GM19395 (cell line): ENCODE results near the gene BCL2L12.
A peak's percentile ranks its signal among the peaks of the same experiment; 100 is the strongest.

Experiments
- ATAC-seq: cut with Tn5 transposase; IDR thresholded peaks from one replicate; pipeline ENCODE4 v1.9.1; 2021; ENCODE audit warnings: mild to moderate bottlenecking, moderate library complexity; ENCODE audit not compliant: unreplicated experiment

The BCL2L12 gene

DNA sequence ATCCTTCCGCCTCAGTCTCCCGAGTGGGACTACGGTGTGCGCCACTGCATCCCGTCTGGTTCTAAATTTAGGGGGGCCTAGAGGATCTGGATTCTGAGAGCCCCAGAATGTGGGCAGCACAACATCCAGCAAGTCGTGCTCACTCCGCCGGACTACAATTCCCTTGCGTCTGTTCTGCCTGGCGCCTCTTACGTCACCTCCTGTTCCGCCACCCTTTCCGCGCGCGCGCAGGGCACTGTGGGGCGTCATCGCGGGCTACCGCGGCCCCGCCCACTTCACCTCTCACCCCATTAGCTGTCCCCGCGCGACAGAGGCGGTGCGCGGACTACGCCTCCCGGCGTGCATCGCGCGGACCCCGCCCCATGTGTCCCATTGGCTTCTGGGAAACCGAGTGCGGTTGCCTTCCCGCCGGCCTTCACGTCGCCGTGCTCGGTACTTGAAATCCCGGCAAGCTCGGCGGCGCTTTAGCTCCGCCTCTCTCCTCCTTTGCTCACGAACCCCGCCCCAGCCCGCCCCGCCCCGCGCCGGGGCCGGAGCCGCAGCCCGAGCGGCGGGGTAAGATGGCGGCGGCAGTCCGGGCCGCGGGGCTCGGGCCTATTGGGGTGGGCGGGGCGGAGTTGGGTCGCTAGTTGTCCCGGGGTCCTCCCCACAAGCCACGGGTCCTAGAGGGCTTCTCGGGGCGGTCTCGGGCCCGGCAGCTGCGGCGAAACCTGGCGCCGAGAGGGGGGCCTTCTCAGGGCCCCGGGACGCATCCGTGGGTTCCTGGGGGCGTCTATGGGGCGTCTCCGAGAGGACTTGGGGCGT lies 23.8 kb upstream of the BCL2L12 start, which contains the start of gene SCAF1:
SCAF1 (plus strand) TSS at position 522 of the 804 bp plus-strand sequence. CDS start 2,818 bp downstream, outside the sequence.
- ATAC-seq, result peak; percentile 60

DNA sequence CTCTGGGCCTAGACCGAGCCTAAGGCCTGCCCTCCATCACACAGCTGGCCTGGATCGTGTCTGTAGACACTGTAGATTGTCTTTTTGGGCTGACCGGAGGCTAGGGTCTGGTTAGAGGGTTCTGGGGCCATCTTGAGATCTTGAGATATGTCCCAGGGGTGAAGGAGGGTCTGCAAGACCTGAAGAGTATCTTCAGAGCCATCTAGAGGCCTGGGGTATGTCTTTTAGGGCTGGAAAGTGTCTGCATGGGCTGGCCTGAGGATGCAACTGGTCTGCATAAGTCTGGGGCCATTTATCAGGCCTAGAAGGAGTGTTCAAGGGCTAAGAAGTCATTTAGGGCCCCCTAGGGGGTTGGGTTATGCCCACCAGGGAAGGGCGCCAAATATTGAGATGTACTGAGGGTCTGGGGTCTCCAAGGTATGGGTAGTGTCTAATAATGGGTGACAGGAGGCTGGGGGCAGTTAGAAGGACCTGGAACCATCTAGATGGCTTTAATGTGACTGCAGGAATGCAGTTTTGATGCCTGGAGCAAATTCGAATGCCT lies 23.2 kb upstream of the BCL2L12 start:
- ATAC-seq, result peak; percentile 0

DNA sequence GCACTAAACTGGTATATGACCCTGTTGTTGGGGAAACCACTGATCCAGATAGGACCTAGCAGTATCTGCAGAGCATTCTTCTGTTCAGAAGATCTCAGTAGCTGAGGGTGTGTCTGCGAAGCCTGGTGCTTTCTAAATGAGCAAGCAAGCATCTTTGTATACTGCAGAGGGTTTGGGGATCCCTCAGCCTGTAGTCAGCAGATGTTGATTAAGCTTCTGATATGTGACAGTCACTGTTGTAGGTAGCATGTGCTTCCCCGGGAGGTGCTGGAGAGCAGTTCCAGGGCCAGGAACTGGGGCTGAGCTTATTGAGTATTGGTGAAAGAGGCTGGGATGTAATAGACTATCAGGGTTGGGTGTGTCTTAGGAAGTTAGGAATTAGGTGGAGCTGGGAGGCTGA lies 22.3 kb upstream of the BCL2L12 start:
- ATAC-seq, result no peak

DNA sequence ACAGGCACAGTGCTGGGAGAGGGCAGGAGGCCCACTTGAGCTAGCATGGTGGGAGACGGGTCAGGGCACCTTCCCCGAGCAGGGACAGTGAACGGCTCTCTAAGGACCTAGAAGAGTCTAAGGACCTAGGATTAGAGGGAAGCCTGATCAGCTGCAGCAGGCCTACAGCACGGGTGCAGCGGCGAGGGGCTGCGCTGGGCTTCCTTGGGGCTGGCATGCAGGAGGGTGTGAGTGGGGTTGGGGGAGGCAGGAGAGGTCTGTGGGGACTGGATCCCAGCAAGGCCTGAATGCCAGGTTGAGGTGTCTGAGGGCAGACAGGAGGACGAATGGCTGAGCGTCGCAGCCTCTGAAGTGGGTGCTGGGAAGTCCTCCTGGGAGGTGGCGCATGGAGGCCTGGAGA lies 20.1 kb upstream of the BCL2L12 start:
- ATAC-seq, result no peak

DNA sequence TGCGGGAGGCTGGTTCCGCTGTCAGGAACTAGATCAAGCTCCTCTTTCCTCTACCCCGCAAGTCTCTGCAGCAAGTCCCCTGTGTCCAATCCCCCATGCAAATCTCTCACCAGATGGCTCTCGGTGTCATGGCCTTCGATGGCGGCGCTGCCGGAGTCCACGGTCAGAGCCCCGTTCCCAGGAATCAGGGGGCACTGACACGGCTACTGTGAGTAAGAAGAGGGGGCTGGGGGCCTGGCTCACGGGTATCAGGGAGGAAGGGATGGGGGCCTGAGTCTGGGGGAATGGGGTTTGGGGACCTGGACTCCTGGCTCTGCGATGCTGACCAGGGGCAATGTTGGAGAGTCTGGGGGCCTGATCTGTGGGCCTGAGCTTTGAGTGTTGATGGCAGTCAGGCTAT lies 19.7 kb upstream of the BCL2L12 start:
- ATAC-seq, result no peak

DNA sequence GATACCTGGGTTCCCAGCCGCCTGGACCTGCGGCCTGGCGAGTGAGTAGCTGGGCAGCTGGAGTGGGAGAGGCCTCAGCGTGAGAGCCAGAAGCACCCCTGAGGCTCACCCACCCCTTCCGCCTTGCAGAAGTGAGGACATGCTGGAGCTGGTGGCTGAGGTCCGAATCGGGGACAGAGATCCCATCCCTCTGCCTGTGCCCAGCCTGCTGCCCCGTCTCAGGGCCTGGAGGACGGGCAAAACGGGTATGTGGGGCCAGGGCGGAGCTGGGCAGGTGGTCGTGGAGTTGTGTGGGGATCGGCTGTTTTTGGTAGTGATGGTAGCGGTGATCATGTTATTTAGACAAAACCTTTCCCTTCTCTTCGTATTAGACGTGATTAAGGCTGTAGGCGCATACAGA lies 19.1 kb upstream of the BCL2L12 start:
- ATAC-seq, result no peak

DNA sequence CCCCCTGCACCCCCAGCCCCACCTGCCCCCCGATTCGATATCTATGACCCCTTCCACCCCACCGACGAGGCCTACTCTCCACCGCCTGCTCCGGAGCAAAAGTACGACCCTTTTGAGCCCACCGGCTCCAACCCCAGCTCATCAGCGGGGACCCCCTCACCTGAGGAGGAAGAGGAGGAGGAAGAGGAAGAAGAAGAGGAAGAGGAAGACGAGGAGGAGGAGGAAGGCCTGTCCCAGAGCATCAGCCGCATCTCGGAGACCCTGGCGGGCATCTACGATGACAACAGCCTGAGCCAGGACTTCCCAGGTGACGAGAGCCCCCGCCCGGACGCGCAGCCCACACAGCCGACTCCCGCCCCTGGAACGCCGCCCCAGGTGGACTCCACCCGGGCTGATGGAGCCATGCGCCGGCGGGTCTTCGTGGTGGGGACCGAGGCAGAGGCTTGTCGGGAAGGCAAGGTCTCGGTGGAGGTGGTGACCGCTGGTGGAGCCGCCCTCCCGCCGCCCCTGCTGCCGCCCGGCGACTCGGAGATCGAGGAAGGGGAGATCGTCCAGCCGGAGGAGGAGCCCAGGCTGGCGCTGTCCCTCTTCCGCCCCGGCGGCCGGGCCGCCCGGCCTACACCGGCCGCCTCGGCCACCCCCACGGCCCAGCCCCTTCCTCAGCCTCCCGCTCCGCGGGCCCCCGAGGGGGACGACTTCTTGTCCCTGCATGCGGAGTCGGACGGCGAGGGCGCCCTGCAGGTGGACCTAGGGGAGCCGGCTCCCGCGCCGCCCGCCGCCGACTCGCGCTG lies 14.5 kb upstream of the BCL2L12 start:
- ATAC-seq, result no peak

DNA sequence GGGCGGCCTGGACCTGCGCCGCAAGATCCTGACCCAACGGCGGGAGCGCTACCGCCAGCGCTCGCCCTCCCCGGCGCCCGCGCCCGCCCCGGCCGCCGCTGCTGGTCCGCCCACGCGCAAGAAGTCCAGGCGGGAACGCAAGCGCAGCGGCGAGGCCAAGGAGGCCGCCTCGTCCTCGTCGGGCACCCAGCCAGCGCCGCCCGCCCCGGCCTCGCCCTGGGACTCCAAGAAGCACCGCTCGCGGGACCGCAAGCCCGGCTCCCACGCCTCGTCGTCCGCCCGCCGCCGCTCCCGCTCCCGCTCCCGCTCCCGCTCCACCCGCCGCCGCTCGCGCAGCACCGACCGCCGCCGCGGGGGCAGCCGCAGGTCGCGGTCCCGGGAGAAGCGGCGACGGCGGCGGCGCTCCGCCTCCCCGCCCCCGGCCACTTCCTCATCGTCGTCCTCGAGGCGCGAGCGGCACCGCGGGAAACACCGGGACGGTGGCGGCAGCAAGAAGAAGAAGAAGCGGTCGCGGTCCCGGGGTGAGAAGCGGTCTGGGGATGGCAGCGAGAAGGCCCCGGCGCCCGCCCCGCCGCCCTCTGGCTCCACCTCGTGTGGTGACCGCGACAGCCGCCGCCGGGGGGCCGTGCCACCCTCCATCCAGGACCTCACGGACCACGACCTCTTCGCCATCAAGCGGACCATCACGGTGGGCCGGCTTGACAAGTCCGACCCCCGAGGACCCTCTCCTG lies 13.7 kb upstream of the BCL2L12 start:
- ATAC-seq, result no peak

DNA sequence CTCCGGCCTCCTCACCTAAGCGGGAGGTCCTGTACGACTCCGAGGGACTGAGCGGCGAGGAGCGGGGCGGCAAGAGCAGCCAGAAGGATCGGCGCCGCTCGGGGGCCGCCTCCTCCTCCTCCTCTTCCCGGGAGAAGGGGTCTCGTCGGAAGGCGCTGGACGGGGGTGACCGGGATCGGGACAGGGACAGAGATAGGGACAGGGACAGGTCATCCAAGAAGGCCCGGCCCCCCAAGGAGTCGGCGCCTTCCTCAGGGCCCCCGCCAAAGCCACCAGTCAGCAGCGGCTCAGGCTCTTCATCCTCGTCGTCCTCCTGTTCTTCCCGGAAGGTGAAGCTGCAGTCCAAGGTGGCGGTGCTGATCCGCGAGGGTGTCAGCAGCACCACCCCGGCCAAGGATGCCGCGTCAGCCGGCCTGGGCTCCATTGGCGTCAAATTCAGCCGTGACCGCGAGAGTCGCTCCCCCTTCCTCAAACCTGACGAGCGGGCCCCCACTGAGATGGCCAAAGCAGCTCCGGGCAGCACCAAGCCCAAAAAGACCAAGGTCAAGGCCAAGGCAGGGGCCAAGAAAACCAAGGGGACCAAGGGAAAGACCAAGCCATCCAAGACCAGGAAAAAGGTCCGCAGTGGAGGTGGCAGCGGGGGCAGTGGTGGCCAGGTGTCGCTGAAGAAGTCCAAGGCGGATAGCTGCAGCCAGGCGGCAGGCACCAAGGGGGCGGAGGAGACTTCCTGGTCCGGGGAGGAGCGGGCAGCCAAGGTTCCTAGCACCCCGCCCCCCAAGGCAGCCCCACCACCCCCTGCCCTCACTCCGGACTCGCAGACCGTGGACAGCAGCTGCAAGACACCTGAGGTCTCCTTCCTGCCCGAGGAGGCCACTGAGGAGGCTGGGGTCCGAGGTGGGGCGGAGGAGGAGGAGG lies 12.9 kb upstream of the BCL2L12 start:
- ATAC-seq, result no peak

DNA sequence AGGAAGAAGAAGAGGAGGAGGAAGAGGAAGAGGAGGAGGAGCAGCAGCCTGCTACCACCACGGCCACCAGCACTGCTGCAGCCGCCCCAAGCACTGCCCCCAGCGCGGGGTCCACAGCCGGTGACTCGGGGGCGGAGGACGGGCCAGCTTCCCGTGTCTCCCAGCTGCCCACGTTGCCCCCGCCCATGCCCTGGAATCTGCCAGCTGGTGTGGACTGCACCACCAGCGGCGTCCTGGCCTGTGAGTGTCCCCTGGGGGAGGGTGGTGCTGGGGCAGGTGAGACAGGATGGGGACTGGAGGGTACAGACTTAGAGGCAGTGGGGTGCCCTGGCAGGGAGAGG lies 12.3 kb upstream of the BCL2L12 start:
- ATAC-seq, result no peak

DNA sequence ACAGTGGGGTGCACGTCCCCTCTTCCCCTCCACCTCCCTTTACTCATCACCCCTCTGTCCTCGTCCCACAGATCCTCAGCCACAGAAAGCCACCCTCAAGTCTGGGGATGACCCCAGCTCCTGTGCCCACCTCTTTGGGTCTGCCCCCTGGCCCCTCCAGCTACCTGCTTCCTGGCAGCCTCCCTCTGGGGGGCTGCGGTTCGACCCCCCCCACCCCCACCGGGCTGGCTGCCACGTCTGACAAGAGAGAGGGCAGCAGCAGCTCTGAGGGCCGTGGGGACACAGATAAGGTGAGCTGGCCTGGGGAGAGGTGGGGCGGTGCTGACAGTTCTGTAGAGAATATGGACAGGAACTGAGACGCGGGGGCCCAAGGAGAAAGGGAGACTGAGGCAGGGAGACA lies 11.2 kb upstream of the BCL2L12 start:
- ATAC-seq, result no peak

DNA sequence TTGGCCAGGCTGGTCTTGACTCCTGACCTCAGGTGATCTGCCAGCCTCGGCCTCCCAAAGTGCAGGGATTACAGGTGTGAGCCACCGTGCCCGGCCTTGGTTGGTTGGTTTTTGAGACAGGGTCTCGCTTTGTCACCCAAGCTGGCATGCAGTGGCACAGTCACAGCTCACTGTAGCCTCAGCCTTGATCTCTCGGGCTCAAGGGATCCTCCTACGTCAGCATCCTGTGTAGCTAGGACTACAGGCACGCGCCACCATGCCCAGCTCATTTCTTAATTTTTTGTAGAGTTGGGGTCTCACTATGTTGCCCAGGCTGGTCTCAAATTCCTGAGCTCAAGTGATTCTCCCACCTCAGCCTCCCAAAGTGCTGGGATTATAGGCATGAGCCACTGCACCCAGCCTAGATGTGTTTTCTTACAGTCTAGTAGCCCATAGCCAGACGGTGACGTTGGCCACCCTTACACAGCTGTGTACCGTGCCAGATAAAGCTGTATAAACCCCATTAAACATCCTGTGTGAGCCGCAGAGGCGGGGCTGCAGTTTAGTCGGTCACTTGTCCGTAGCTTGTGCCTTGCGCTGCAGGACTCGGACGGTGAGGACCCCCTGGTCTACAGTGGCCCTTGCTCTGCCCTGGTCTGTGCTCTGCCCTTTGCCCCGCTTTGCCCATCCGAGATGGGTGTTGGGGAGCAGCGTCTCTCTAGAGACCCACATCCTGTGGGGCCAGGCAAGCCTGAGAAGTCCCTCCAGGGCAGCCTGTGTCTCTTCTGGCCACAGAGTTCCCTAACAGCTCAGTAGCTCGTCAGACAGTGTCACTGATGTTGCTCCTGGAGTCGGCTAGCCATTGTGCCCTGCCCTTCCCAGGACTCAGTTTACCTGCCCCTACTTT lies 9.9 kb upstream of the BCL2L12 start:
- ATAC-seq, result no peak

DNA sequence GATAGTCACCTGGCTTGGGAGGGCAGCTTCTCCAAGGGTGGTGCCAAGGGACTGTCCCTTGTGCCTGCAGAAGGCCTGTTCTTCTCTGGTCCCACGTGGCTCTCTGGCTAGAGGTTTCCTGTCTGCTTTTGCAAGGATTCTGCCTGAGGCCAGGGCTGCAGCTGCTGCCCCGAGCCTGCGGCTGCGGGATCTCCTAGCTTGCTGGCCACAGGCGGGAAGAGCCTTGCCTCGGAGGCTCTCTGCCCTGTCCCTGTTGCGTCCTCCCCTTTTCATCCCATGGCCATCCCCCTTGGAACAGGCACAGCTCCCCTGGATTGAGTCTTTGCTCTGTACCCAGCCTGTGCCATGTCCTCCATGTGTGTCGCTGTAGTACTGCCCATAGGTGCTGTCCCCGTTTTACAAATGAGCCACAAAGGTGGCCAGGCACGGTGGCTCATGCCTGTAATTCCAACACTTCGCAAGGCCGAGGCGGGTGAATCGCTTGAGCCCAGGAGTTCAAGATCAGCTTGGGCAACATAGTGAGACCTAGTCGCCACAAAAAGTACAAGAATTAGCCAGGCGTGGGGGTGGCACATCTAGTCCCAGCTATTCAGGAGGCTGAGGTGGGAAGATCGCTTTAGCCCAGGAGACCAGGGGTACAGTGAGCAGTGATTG lies 9.2 kb upstream of the BCL2L12 start:
- no peak for ATAC-seq

DNA sequence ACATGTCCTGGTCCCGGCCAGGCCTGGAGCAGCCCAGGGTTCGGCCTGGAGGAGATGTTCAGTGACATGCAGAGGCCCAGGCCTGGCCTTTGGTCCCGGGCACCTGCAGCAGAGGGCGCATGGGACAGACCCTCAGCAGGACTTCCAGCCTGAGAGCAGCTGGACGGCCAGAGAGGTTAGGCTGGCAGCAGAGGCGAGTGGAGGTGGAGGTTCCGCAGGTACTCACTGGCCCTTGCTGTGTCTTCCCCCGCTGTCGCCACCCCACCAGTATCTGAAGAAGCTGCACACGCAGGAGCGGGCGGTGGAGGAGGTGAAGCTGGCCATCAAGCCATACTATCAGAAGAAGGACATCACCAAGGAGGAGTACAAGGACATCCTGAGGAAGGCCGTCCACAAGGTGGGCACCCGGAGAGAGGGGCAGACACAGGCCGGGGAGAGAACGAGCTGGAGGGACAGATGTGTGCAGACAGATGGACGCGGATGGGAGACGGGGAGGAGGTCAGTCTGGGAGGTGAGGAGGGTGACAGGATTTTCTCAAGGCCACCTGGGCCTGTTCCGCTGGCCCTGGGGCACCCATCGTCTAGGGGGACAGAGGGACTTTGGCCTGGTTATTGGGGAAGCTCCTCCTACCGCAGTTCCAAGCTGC lies 8.1 kb upstream of the BCL2L12 start:
- ATAC-seq, result no peak

DNA sequence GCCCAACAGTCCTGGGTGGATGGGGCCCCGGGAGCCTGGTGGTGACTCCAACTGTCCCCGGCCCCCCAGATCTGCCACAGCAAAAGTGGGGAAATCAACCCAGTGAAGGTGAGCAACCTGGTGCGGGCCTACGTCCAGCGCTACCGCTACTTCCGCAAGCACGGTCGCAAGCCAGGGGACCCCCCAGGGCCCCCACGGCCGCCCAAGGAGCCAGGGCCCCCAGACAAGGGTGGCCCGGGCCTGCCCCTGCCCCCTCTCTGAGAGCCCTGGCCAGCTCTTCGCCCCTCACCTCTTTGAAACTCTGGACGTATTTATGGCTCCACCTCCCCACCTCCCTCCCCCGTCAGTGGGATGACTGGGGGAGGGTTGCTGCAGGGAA lies 7.6 kb upstream of the BCL2L12 start:
- ATAC-seq, result no peak

DNA sequence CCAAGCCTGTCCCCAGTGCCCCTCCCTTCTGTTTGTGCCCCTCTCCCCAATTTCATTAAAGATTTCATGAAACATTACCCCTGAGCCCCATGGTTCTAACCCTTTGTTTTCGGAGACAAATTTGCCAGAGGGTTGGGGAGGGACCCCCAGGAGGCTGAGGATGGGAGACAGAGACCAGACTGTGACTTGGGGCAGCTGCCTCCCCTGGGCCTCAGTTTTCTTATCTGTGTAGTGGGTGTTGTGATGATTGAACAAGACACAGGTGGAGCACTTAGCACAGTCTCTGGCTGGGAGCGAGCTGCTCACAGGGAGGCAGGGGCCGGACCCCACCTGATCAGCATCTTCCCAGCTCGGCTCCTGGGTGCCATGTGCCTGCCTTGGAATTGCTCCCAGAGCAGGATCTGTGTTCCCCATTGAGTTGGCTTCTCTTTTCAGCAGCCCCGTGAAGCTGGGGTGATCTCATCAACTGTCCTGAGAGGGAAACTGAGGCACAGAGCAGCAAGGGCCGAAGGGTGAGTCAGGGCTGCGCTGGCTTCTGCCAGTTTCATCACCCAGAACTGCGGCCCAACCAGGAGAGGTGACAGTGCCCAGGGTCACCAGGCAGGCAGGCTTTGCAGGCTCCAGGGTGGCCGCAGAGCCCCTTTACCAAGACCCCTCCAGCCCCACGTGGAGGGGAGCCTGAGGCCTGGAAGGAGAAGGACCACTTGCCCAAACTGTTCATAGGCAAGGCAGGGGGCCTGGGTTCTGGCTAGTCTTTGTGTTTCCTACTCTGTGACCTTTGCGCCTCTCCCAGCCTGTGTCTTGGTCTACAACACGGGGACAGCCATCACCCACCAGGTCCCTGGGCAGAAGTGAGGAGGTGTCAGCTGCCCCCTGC lies 6.9 kb upstream of the BCL2L12 start:
- ATAC-seq, result no peak

DNA sequence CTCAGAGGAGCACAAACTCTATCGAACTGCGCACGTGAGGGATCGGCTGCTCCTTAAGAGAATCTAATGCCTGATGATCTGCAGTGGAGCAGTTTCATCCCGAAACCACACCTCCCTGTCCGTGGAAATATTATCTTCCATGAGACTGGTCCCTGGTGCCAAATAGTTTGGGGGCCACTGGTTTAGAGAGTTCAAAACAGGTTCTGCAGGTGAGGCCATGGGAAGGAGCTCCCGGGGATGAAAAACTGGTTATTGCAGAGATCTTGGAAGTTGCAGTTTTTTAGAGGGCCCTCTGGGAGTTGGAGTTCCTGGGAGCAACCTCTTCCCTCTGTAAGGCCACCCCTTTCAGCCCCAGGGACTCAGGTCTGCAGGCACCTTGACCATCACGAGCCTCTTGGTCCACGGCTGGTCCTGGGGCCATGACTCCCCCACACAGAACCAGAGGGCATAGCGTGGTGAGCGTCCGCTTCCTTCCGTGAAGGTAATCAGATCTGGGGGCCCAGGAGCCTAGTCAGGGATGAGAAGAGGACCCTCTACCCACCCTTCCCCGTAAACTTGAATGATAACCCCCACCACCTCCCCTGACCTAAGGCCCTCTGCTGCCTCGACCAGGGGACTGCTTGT lies 5.3 kb upstream of the BCL2L12 start:
- no peak for ATAC-seq
